ENCODE results near the gene RNASEH2C. TPM values are rescaled to one million over a fixed set of nuclear protein-coding genes. Genes with fewer than 3 reads are reported as not detected.
"Not testable (repeated sequence)": the region's sequence is repeated elsewhere in the genome, so short reads cannot be mapped to it uniquely, and the experiment has no call there.

RNASEH2C gene
- total and polyA plus RNA-seq, 2 donors = 49.4 to 85.9 TPM

GRCh38 chr11:65691847-65692246, 28.8 kb downstream of the RNASEH2C start:
- 96% methylated on average over 8 of the region's 8 CpGs for WGBS
- H3K4me1 ChIP-seq (ENCODE audit: control insufficient read depth in 2 of 2, insufficient read depth in 2 of 2, low read length in 2 of 2); H3K27ac ChIP-seq (ENCODE audit: low read depth in 1 of 2, low read length in 1 of 2); H3K27me3 ChIP-seq (ENCODE audit: control insufficient read depth in 2 of 2, insufficient read depth in 1 of 2, low read length in 1 of 2); H3K36me3 ChIP-seq (ENCODE audit: control insufficient read depth in 2 of 2, insufficient read depth in 2 of 2, low read length in 1 of 2); DNase-seq (ENCODE audit: low read depth in 6 of 9, low spot score in 9 of 9); H3K9me3 ChIP-seq (ENCODE audit: control insufficient read depth in 2 of 2, insufficient read depth in 1 of 2, low read length in 1 of 2); H3K4me3 ChIP-seq (ENCODE audit: low read length in 2 of 2): not testable (repeated sequence)

GRCh38 chr11:65685981-65686380, 34.6 kb downstream of the RNASEH2C start:
- DNase-seq (ENCODE audit: low read depth in 6 of 9, low spot score in 9 of 9) = no peak
- WGBS = 97% methylated on average over 8 of the region's 8 CpGs

GRCh38 chr11:65683480-65683879, 37.1 kb downstream of the RNASEH2C start:
- WGBS = 96% methylated on average over 6 of the region's 6 CpGs
- not testable (repeated sequence) for DNase-seq (ENCODE audit: low read depth in 6 of 9, low spot score in 9 of 9); H3K36me3 ChIP-seq (ENCODE audit: control insufficient read depth in 2 of 2, insufficient read depth in 2 of 2, low read length in 1 of 2); H3K4me3 ChIP-seq (ENCODE audit: low read length in 2 of 2); H3K27ac ChIP-seq (ENCODE audit: low read depth in 1 of 2, low read length in 1 of 2); H3K9me3 ChIP-seq (ENCODE audit: control insufficient read depth in 2 of 2, insufficient read depth in 1 of 2, low read length in 1 of 2); H3K27me3 ChIP-seq (ENCODE audit: control insufficient read depth in 2 of 2, insufficient read depth in 1 of 2, low read length in 1 of 2); H3K4me1 ChIP-seq (ENCODE audit: control insufficient read depth in 2 of 2, insufficient read depth in 2 of 2, low read length in 2 of 2)

More at GRCh38 chr11:65685981-65686380, 34.6 kb downstream of the RNASEH2C start:
- no peak overlapping the region for H3K27ac ChIP-seq (ENCODE audit: low read depth in 1 of 2, low read length in 1 of 2)
- no peaks in the 10 kb centered on the region for H3K9me3 ChIP-seq (ENCODE audit: control insufficient read depth in 2 of 2, insufficient read depth in 1 of 2, low read length in 1 of 2)
- no peaks in the 10 kb centered on the region for H3K36me3 ChIP-seq (ENCODE audit: control insufficient read depth in 2 of 2, insufficient read depth in 2 of 2, low read length in 1 of 2)
- H3K4me1 ChIP-seq (ENCODE audit: control insufficient read depth in 2 of 2, insufficient read depth in 2 of 2, low read length in 2 of 2) = no peaks in the 10 kb centered on the region
- H3K27me3 ChIP-seq (ENCODE audit: control insufficient read depth in 2 of 2, insufficient read depth in 1 of 2, low read length in 1 of 2) = no peaks in the 10 kb centered on the region
- H3K4me3 ChIP-seq (ENCODE audit: low read length in 2 of 2) = no peak overlapping the region

- H3K4me3 ChIP-seq (ENCODE audit: low read length in 2 of 2) = no peak overlapping the region
- no peak overlapping the region for H3K27ac ChIP-seq (ENCODE audit: low read depth in 1 of 2, low read length in 1 of 2)
- H3K36me3 ChIP-seq (ENCODE audit: control insufficient read depth in 2 of 2, insufficient read depth in 2 of 2, low read length in 1 of 2) = no peaks in the 10 kb centered on the region
- H3K9me3 ChIP-seq (ENCODE audit: control insufficient read depth in 2 of 2, insufficient read depth in 1 of 2, low read length in 1 of 2) = no peaks in the 10 kb centered on the region
- H3K4me1 ChIP-seq (ENCODE audit: control insufficient read depth in 2 of 2, insufficient read depth in 2 of 2, low read length in 2 of 2) = no peaks in the 10 kb centered on the region
- WGBS = 78% methylated on average over 5 of the region's 5 CpGs
- no peaks in the 10 kb centered on the region for H3K27me3 ChIP-seq (ENCODE audit: control insufficient read depth in 2 of 2, insufficient read depth in 1 of 2, low read length in 1 of 2)
- no peak for DNase-seq (ENCODE audit: low read depth in 6 of 9, low spot score in 9 of 9)
Measured at GRCh38 chr11:65680192-65680743, 40.3 kb downstream of the RNASEH2C start.

- Histone ChIP-seq H3K36me3 (ENCODE audit: control insufficient read depth in 2 of 2, insufficient read depth in 2 of 2, low read length in 1 of 2) (no peaks in the 10 kb centered on the region), H3K9me3 (ENCODE audit: control insufficient read depth in 2 of 2, insufficient read depth in 1 of 2, low read length in 1 of 2) (no peaks in the 10 kb centered on the region), H3K4me1 (ENCODE audit: control insufficient read depth in 2 of 2, insufficient read depth in 2 of 2, low read length in 2 of 2) (no peaks in the 10 kb centered on the region), H3K27ac (ENCODE audit: low read depth in 1 of 2, low read length in 1 of 2) (no peak overlapping the region), H3K27me3 (ENCODE audit: control insufficient read depth in 2 of 2, insufficient read depth in 1 of 2, low read length in 1 of 2) (no peaks in the 10 kb centered on the region), H3K4me3 (ENCODE audit: low read length in 2 of 2) (no peak overlapping the region)
- DNase-seq (ENCODE audit: low read depth in 6 of 9, low spot score in 9 of 9) = no peak
- 92% methylated on average over 2 of the region's 2 CpGs for WGBS
Measured at GRCh38 chr11:65672982-65673381, 47.6 kb downstream of the RNASEH2C start.

GRCh38 chr11:65672180-65672860, 48.3 kb downstream of the RNASEH2C start:
- no peaks in the 10 kb centered on the region for H3K36me3 ChIP-seq (ENCODE audit: control insufficient read depth in 2 of 2, insufficient read depth in 2 of 2, low read length in 1 of 2)

More at GRCh38 chr11:65672180-65672860, 48.3 kb downstream of the RNASEH2C start:
- no peak overlapping the region for H3K27ac ChIP-seq (ENCODE audit: low read depth in 1 of 2, low read length in 1 of 2)
- H3K4me1 ChIP-seq (ENCODE audit: control insufficient read depth in 2 of 2, insufficient read depth in 2 of 2, low read length in 2 of 2) = no peaks in the 10 kb centered on the region
- no peak overlapping the region for H3K4me3 ChIP-seq (ENCODE audit: low read length in 2 of 2)
- DNase-seq (ENCODE audit: low read depth in 6 of 9, low spot score in 9 of 9) = no peak
- no peaks in the 10 kb centered on the region for H3K9me3 ChIP-seq (ENCODE audit: control insufficient read depth in 2 of 2, insufficient read depth in 1 of 2, low read length in 1 of 2)
- no peaks in the 10 kb centered on the region for H3K27me3 ChIP-seq (ENCODE audit: control insufficient read depth in 2 of 2, insufficient read depth in 1 of 2, low read length in 1 of 2)

Other genes with a start within 250 kb of the RNASEH2C start
- gene MALAT1, start 221.8 kb downstream of the RNASEH2C start, total RNA-seq = 3,158 TPM
- 682 TPM for gene MALAT1, start 221.8 kb downstream of the RNASEH2C start, polyA plus RNA-seq
- gene SCYL1, start 195.7 kb downstream of the RNASEH2C start, total RNA-seq = 41.0 TPM
- gene SCYL1, start 195.7 kb downstream of the RNASEH2C start, polyA plus RNA-seq = 68.1 TPM
- 13.3 TPM for gene LTBP3, start 162.4 kb downstream of the RNASEH2C start, total RNA-seq
- gene LTBP3, start 162.4 kb downstream of the RNASEH2C start, polyA plus RNA-seq = 64.6 TPM
- gene ZNRD2, start 150.3 kb downstream of the RNASEH2C start, total RNA-seq = 40.7 TPM
- 38.0 TPM for gene ZNRD2, start 150.3 kb downstream of the RNASEH2C start, polyA plus RNA-seq
- 47.2 TPM for gene FAM89B, start 148.3 kb downstream of the RNASEH2C start, total RNA-seq
- gene FAM89B, start 148.3 kb downstream of the RNASEH2C start, polyA plus RNA-seq = 62.2 TPM
- gene EHBP1L1, start 144.7 kb downstream of the RNASEH2C start, total RNA-seq = 19.9 TPM
- 66.5 TPM for gene EHBP1L1, start 144.7 kb downstream of the RNASEH2C start, polyA plus RNA-seq
- gene KCNK7, start 125.0 kb downstream of the RNASEH2C start, total RNA-seq = 0.66 TPM
- gene KCNK7, start 125.0 kb downstream of the RNASEH2C start, polyA plus RNA-seq = 3.8 TPM
- gene MAP3K11, start 106.6 kb downstream of the RNASEH2C start, total RNA-seq = 21.9 TPM
- 61.0 TPM for gene MAP3K11, start 106.6 kb downstream of the RNASEH2C start, polyA plus RNA-seq
- gene PCNX3, start 105.0 kb downstream of the RNASEH2C start, total RNA-seq = 7.4 TPM
- gene PCNX3, start 105.0 kb downstream of the RNASEH2C start, polyA plus RNA-seq = 23.4 TPM
- gene SIPA1, start 82.7 kb downstream of the RNASEH2C start, total RNA-seq = 51.9 TPM
- gene SIPA1, start 82.7 kb downstream of the RNASEH2C start, polyA plus RNA-seq = 153 TPM
- 17.1 TPM for gene RELA, start 57.9 kb downstream of the RNASEH2C start, total RNA-seq
- gene RELA, start 57.9 kb downstream of the RNASEH2C start, polyA plus RNA-seq = 41.9 TPM
- gene KAT5, start 8.5 kb downstream of the RNASEH2C start, total RNA-seq = 53.5 TPM
- 104 TPM for gene KAT5, start 8.5 kb downstream of the RNASEH2C start, polyA plus RNA-seq
- 5.3 TPM for gene AP5B1, start 60.2 kb upstream of the RNASEH2C start, total RNA-seq
- gene AP5B1, start 60.2 kb upstream of the RNASEH2C start, polyA plus RNA-seq = 7.6 TPM
- 0.47 TPM for gene OVOL1, start 66.3 kb upstream of the RNASEH2C start, total RNA-seq
- 1.3 TPM for gene OVOL1, start 66.3 kb upstream of the RNASEH2C start, polyA plus RNA-seq
- gene SNX32, start 113.2 kb upstream of the RNASEH2C start, total RNA-seq = 0.38 TPM
- 1.1 TPM for gene SNX32, start 113.2 kb upstream of the RNASEH2C start, polyA plus RNA-seq
- 1,006 TPM for gene CFL1, start 137.4 kb upstream of the RNASEH2C start, total RNA-seq
- 673 TPM for gene CFL1, start 137.4 kb upstream of the RNASEH2C start, polyA plus RNA-seq
- 46.8 TPM for gene MUS81, start 139.6 kb upstream of the RNASEH2C start, total RNA-seq
- 127 TPM for gene MUS81, start 139.6 kb upstream of the RNASEH2C start, polyA plus RNA-seq
- gene EFEMP2, start 152.0 kb upstream of the RNASEH2C start, total RNA-seq = 11.9 TPM
- gene EFEMP2, start 152.0 kb upstream of the RNASEH2C start, polyA plus RNA-seq = 41.8 TPM
- 18.5 TPM for gene CTSW, start 159.0 kb upstream of the RNASEH2C start, total RNA-seq
- gene CTSW, start 159.0 kb upstream of the RNASEH2C start, polyA plus RNA-seq = 4.2 TPM
- gene FIBP, start 167.7 kb upstream of the RNASEH2C start, total RNA-seq = 71.0 TPM
- gene FIBP, start 167.7 kb upstream of the RNASEH2C start, polyA plus RNA-seq = 70.9 TPM
- 30.5 TPM for gene CCDC85B, start 169.9 kb upstream of the RNASEH2C start, total RNA-seq
- 20.2 TPM for gene CCDC85B, start 169.9 kb upstream of the RNASEH2C start, polyA plus RNA-seq
- 0.14 TPM for gene FOSL1, start 179.6 kb upstream of the RNASEH2C start, total RNA-seq
- gene FOSL1, start 179.6 kb upstream of the RNASEH2C start, polyA plus RNA-seq = 3.8 TPM
- 11.0 TPM for gene C11orf68, start 198.3 kb upstream of the RNASEH2C start, total RNA-seq
- 38.8 TPM for gene C11orf68, start 198.3 kb upstream of the RNASEH2C start, polyA plus RNA-seq
- 200 TPM for gene DRAP1, start 198.6 kb upstream of the RNASEH2C start, total RNA-seq
- gene DRAP1, start 198.6 kb upstream of the RNASEH2C start, polyA plus RNA-seq = 131 TPM
- 0.09 TPM for gene TSGA10IP, start 224.7 kb upstream of the RNASEH2C start, total RNA-seq
- 0.05 TPM for gene TSGA10IP, start 224.7 kb upstream of the RNASEH2C start, polyA plus RNA-seq
- gene SART1, start 240.9 kb upstream of the RNASEH2C start, total RNA-seq = 35.4 TPM
- gene SART1, start 240.9 kb upstream of the RNASEH2C start, polyA plus RNA-seq = 97.5 TPM

Measured in thymus (tissue), 11 donors.